Stimulated activated CD8-positive, alpha-beta memory T cell treated with anti-CD3 and anti-CD28 coated beads, Interleukin-12 subunit alpha, Interleukin-12 subunit beta, amount 100 ng/mL, for 1 hour (primary cell): ENCODE results near the gene CHCHD5.

Experiments used
- DNase-seq: peaks from one replicate; pipeline ENCODE4 v3.0.0-alpha.2; 2020; ENCODE audit warnings: low read depth

Gene CHCHD5

DNA sequence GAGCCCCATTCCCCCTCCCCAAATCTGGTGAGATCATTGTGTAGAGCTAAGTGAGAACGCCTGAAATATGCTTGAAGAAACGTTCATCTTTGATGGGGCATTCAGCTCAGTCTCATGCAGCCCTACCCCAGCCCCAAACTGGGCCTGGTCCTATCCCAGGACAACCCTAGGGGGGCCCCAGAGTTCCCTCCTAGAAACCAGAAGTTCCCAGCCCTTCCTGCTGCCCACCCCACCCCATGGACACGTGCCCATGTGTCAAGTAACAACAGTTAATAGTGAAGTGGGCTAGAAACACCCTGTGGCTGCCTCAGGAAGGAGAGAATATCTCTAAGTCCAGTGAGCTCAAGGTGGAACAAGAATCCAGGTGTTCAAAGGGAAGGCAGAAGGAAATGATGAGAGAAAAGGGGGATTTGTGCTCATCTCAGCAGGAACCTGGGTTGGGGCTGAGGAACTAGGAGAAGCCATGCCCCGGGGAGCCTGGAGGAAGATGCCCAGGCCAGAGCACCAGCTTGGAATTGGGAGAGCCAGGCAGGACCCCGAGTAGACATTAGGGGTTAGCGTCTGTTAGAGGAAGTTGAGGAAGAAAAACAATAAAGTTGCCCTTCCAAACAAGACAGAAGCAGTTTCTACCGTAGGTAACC, 41.2 kb downstream of the CHCHD5 start:
- DNase-seq = no peak

DNA sequence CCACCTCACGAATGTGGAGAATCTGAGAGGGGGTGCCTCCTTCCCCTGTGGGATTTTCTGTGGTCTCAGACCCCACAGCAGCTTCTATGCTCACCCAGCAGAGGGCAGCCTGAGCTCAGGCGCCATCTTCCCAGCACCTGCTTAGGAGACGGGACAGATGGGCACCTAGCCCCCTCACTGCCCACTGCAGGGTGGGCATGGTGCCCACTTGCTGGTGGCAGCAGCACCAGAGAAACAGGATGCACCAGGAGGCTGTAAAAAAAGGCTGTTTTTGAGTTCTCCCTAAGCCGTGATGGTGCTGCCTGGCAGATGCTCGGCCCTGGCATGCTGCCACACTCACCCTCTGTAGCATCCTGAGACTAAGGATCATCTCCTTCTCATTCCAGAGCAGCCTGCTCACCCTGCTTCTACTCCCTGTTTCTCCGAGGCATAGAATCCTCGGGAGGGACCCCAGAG, 42.2 kb downstream of the CHCHD5 start:
- DNase-seq = peak; percentile 40

DNA sequence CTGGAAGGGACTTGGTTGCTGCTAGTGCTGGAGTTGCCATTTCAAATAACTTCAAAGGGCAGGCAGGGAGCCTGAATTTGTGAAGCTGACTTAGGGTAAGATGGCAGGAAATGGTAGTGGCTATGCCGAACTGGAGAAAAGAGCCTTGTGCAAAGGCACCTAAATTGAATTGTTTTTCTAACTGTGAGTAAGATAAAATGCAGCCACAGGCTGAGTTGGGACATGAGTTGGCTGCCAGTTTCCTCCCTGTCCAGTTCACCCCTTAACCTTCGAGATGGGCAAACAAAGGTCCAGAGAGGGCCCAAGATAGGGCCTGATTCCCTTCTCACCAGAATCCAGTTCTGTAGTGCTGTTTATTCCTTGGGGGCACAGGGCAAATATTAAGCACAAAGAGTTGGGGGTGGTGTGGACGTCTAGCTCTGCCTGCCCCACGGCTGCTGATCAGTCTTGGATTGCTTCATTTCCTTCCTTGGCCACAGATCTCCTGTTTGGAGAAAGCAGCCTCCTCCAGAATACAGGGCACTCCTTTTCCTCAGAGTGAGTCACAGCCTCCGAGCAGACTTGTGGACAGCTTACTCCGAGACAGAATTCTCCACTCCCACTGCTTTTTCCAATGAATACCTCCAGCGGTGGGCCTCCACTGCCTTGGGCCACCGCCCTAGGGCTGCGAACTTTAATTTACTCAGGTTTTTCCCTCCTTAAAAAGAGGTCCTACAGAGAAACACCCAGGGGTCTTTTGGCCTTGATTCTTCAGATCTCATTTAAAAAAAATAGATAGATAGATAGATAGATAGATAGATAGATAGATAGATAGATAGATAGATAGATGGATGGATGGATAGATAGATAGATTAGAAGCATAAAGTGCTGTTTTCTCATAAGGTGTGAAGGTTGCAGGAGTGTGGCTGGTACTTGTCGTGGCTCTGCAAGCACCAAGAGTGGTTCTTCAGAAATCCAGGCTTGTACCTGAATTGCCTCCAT, 42.9 kb downstream of the CHCHD5 start:
- no peak for DNase-seq

DNA sequence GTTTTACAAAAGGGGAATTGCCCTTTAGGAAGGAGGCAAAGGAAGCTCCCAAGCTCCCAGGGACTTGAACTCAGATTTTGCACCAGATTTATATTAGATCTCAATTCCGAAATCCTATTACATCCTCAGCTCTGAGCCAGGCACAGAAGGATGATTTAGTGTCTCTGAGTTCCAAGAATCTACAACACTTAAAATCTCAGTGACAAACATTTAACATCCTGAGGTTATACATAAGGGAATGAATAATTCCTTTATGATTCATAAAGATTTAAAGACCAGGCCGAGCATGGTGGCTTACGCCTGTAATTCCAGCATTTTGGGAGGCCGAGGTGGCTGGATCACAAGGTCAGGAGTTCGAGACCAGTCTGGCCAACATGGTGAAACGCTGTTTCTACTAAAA, 44.8 kb downstream of the CHCHD5 start:
- DNase-seq = no peak

DNA sequence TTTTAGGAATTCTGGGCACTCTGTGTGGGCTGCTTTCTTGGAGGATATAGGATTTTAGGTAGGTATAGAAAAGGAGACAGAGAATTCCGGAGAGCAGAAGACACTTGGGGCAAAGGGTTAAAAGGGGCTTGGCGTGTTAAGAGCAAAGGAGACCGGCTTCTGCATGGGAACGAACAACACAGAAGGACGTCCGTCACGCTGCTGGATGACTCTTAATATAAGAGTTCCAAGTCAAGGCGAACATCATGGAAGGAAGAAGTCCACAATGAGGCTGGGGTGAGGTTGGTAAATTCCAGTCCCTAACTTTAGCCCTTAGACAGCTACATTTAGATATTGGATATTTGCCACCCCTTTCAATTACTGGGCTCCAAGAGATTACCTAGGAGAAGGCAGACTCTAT, 45.4 kb downstream of the CHCHD5 start:
- DNase-seq = no peak

DNA sequence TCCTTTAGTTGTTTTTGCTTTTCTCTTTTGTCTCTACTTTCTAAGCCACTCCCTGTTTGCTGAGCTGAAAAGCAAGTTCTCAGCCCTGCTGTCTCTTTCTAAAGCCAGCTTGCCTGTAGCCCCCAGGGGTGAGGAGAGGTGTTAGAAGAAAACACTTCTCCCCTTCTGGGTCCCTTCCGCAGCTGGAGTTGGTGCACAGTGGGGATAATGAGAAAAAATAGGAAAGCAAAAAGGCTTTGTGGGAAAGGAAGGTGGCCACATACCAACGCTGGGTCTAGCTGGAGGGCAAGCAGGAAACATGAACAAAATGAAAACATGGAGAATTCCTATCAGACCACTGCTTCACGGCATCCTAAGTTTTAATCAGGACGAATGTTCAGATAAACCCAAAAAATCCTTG, 45.9 kb downstream of the CHCHD5 start:
- no peak for DNase-seq

GRCh38 chr2:112633708-112634107, 49.3 kb downstream of the CHCHD5 start:
- no peak for DNase-seq

DNA sequence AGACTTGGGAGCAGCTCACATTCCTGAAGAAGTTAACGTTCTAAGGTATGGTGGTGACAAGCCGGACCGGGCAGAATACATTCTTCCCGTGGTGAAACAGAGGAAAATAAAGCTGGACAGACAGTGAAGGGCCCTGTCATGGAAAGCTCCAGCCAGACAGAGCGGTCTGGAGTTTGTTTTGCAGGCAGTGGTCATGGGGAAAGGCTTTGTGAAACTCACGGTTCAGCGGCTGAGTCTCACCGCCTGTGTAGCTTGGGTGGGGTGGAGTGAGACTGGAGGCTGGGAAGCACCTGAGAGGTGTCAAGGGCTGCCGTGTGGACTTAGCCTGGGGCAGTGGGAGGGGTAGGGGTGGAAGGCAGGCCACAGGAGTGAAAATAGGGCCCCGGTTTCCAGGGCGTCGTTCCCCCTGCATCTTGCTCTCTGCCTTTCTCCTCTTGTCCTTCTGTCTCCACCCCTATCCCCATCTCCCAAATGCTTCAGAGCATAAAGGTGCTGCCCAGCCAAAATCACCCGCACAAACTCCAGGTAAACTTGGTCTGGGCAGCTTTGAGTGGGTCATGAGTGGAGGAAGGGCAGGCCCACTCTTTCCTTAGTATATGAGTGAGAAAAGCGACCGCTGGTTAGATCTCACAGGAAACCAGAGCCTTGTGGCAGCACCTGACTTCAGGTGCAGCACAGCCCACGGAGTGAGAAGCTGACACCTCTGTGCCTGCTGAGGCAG, 49.9 kb downstream of the CHCHD5 start:
- no peak for DNase-seq

GRCh38 chr2:112634874-112635157, 50.4 kb downstream of the CHCHD5 start:
- DNase-seq = no peak

DNA sequence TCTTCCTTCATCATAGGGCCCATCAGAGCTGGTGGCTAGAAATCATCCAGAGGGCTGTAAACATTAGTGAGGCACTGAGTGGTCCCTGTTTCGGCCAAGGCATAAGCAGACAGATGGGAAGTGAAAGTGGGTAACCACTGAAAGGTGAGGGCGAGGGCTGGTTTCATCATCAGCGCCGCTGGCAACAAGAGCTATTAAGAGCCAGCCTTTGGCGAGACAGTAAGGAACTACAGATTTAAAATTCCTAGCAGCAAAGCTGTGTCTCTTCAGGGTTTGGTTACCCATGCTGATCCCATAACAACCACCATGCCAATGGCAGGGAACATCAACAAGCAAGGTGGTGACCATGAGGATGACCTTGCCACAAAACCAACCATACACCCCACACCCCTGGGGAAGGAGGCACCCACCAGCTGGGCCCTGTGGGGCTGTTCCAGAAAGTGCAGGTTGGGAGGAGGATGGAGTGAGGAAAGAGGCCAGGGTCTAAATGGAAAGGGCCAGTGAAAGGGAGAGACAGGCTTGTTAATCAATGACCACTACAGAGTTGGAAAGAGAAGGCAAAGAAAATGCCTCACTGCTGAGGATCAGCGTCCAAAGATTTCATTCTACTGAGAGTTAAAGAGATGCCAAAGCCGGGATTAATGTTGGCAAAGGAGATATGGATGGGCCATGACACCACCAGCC, 52.3 kb downstream of the CHCHD5 start:
- DNase-seq = no peak

DNA sequence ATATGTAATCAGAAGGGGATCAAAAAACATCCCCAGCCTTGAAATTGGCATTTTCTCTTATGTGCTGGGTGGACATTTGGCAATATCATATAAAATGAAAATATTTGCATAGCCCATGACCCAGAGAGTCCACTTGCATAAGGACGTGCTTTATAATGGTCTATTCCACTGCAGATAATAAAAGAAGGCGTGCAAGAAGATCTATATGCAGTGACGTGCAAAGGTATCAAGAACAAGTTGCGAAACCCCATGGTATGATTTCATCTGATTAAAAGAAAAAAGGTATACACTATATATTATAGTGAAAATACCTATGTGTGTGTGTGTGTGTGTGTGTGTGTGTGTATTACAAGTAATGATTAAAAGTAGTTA, 52.9 kb downstream of the CHCHD5 start:
- no peak for DNase-seq
